Stimulated activated CD4-positive, alpha-beta T cell treated with anti-CD3 and anti-CD28 coated beads, TNF-alpha, amount 100 ng/mL, for 24 hours (primary cell): ENCODE results near the gene NMD3.
"Not testable (repeated sequence)": the region's sequence is repeated elsewhere in the genome, so short reads cannot be mapped to it uniquely, and the experiment has no call there.

Experiments used
- DNase-seq, 3 experiments: peaks; one replicate each; pipeline ENCODE4 v3.0.0-alpha.2; 2020; ENCODE audit warnings: low read depth in 3 of 3

NMD3 gene

GRCh38 chr3:161220850-161221753 lies at the start of gene NMD3:
TSS of gene NMD3 (plus strand) at chr3:161221311. CDS start at chr3:161222014, 703 bp downstream.
- DNase-seq = peak; percentile 82 to 92 (median 87)

DNA sequence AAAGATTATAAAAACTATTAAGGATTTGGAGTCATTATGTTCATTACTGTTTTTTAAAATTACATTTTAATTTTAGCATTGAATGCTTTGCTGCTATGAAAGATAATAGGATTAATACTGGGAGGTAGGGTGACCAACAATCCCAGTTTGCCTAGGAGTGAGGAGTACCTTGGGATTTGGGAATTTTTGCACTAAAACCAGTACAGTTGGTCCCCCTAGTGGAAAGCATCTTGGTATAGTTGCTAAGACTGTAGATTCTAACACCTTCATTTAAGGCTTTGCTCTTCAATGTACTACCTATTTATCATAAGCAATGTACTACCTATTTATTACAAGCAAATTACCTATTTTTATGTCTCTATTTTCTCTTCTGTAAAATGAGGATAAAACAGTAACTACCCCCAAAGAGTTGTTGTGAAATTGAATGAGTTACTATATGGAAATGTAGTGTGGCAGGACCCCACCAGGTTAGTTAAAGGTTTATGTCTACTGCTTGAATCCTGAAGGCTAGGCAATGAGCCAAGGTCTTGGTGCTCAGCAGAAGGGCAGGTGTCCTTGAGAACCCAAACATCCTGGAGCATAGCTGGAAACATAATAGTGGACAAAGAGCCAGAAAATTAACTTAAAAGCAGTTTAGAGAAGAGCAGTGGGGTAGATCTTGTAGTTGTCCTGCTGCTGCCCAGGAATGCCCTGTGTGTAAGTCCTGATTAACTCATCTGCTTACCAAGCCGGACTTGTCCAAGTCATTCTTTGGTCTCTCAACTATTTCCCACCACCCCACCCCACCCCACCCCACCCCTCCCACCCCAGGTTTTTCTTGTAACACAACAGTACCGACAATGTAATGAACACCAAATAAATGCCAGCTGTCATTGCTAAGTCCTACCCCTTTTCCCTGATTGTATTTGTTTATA lies 49.2 kb upstream of the NMD3 start:
- no peak for DNase-seq

- DNase-seq = no peak
Observed at GRCh38 chr3:161175506-161175905, 45.6 kb upstream of the NMD3 start.

DNA sequence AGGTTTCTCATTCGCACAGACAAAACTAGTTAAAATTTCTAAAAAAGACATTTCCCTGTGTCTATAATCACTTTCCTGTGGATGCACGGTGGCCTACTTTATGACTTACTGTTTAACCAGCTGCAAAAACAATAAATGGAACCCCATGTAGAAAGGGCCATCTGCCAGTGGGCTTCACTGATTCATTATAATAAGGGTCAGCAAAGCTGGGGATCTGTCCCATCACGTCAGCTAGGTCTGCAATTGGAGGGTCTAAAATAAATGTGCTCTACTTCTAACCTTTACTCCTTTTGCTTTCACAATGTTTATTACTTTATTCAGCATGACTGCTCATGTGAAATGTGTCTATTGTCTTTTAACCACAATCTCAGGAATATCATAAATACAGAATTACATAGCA lies 43.1 kb upstream of the NMD3 start:
- no peak for DNase-seq

GRCh38 chr3:161181371-161181770 lies 39.7 kb upstream of the NMD3 start:
- not testable (repeated sequence) for DNase-seq

DNA sequence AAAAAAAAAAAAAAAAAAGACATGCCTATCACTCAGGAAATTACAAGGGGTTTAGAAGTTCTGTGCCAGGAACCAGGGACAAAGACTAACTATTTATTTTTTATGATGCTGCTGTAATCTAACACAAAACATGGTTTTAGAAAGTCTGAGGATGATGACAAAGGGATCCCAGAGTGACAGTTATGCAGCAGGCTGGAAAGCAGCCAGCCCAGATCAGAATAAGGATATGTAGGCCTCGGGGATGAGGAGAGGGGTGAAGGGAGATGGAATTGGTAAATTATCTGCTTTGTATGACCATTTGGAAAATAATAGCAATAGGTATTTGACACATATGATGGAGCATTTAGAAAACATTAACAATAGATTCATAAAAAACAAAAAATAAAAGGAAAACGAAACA lies 34.1 kb upstream of the NMD3 start:
- DNase-seq = no peak

GRCh38 chr3:161197855-161198850 lies 23.0 kb upstream of the NMD3 start:
- DNase-seq = no peak

- no peak for DNase-seq
Observed at GRCh38 chr3:161199926-161200325, 21.2 kb upstream of the NMD3 start.

GRCh38 chr3:161203485-161204098 lies 17.5 kb upstream of the NMD3 start:
- DNase-seq = no peak

DNA sequence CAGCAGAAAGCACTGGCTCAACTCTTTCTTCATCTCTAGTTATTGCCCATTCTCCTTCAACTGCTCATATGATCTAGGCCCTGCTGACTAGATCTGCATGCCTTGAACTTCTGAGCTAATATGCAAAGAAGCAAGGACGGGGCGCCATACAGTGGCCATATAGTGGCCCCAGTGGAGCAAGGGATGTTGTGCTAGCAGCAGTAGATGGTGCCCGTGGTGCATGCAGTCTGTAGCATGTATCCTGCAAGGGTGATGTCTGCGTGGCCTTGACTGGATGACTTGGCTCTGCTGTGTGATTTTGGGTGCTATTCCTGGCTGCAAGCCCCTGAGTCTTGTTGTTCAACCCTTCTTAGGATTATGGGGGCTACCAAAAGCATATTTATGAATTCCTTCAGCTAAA lies 12.2 kb upstream of the NMD3 start:
- DNase-seq = no peak

DNA sequence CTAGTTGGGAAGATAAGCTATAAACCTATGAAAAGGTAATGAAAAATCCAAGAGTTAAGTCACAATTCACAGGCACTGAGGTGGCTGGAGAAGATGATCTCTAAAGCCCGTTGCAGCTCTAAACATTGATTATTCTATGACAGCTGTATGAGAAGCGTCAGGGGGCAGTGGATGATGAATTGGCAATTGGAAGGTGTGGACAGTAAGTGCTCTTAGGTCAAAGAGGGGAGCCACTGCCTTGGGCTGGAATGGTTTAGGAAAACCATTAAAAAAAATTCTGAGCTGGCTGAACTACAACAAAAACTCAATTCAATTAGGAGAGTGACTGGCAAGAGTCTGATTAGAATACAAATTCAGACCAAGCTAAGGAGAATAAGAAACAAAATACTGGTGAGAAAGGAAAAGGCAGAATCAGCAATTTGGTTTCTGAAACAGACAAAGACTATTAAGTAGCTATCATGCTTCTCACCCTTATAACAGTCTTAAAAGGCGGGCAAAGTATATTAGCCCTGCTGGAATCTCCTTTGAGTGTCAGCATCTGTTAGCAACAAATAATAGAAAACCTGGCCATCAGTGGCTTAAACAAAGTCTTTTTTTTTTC lies 8.8 kb upstream of the NMD3 start:
- DNase-seq = no peak

DNA sequence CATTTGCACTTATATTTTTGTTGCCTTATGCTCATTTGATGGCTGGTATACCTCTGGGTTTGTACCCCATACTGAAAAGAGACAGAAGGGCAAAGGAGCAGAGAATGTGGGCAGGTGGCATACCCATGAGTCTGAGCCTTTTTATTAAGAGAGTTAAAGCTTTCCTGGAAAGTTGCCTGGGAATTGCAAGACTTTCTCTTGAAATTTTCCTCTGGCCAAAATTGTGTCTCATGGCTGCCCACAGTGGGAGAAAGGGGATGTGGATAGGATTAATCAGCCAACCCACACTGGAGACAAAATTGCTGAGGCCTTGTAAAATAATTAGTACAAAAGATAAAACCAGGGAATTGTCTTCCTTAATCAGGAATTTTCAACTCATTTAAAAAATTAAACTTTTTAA lies 8.2 kb upstream of the NMD3 start:
- no peak for DNase-seq

DNA sequence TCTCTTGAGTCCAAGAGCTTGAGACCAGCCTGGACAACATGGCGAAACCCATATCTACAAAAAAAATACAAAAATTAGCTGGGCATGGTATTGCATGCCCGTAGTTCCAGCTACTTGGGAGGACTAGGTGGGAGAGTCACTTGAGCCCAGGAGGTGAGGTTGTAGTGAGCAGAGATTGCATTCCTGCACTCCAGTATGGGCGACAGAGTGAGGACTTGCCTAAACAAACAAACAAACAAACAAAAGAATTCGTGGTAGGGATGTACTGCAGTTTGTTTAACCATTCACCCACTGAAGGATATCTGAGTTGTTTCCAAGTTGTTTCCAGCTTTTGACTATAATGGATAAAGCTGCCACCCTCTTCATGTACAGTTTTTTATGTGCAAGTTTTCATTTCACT lies 7.5 kb upstream of the NMD3 start:
- no peak for DNase-seq

GRCh38 chr3:161215185-161215584 lies 5.9 kb upstream of the NMD3 start:
- no peak for DNase-seq

- DNase-seq = no peak
Observed at GRCh38 chr3:161217496-161217895, 3.6 kb upstream of the NMD3 start.

DNA sequence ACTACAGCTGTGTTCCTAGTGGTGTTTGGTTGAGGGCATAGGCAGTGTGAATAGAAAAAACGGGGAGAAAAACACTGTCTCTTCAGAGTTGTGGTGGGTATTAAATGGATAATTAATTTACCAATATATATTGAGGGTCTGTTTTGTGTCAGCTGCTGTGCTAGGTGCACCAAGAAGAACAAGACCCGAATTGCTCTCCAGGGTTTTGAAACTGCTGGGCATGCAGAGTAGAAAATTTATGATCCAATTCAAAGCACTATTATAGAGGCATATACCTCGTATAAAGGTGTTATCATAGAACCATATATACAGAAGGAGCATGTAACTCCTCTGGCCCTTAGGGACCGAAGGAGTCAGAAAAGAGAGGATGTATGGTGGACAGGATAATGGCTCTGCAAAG lies 1.6 kb upstream of the NMD3 start:
- no peak for DNase-seq

DNA sequence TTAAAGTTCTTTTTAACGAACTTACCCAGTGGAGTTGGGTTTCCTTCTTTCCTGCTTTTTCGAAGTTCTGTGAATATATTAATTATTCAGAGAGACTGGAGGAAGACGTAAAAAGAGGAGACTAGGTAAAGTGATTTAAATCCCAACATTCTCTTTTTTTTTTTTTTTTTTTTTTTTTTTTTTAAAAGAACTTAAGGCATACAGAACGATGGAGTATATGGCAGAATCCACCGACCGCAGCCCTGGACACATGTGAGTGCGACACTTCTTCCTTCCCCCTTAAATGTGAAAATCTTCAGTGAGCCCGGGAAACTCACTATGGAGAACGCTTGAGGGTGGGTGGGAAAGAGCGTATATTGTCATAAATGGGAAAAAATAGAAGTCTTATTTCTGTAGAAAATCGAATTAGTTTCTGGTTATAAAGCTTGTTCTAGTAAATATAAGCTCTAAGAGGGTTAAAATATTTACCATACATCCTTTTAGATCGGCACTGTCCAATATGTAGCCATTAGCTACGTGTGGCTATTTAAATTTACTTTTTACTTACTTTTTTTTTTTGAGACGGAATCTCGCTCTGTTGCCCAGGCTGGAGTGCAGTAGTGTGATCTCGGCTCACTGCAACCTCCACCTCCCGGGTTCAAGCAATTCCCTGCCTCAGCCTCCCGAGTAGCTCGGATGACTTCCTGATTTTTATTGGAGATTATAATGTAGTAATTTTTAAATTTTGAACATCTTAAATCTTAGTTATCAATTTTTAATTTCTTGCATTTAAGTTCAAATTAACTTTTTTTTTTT lies 892 bp downstream of the NMD3 start:
- no peak for DNase-seq

DNA sequence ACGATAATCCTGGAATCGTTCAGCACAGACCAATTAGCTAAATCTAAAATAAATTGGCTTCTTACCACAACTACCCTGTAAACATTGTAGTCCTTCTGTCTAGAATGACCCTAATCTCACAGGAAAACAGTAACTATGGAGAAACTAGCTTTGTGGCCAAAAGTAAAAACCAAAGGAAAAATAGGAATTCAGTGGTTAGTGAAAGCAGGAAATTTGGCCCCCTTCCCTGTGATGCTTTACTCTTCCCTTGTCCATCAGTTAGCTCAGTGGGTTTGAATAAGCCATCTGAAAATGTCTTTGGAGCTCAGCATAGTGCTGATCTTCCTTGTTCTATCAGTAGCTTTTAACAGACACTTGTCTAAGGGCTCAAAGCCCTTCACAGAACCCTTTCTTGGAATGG lies 1.6 kb downstream of the NMD3 start:
- no peak for DNase-seq

DNA sequence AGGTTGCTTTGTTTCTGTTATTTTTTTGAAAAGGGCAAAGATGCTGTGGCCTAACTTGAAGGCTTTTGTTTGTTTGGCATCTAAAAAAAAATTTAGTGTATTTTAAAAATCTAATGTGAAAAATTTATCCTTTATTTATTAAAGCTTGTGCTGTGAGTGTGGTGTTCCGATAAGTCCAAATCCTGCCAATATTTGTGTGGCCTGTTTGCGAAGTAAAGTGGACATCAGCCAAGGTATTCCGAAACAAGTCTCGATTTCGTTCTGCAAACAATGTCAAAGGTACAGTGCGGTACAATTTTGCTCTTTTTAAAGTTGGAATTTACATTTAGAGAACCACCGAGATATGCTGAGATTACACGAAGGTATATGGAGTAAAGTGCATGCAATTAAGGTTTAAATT lies 3.7 kb downstream of the NMD3 start:
- no peak for DNase-seq
